Measurements from ENCODE around the gene PCLO.

DNA sequence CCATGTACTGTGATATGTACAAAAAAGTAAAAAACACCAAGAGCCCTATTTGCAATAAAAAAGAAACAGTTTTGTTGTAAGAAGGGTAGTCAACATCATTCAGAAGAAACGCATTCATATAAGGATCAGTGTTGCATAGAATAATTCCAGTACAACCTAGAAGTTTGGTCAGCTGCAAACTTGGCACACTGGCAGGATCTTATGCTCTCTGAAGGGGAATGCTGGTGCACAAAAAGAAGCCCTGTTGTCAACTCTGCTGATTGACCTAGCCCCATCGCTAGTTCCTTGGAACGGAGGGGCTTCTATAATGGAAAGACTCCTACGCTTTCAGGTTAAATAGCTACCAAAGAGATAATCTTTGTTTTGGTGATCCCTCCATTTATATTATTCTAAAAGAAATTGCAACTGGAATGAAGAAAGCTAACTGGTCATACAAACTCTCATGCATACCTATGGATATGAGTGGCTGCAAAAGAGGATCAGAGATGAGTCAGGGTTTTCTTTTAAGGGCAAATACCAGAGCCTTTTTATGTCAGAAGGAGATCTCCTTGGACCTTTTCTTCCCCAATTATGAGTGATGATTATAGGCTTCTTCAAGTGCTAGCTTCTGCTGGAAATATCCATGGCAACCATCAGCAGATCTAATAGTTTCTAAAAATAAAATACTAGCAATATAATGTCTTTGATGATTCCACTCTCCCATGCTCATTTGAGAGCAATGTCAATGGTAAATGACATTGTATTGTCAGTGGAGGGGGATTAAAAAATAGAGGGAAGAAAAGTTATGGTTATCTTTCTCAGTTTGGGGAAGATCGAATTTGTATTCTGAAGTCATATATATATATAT lies 406.8 kb downstream of the PCLO start:
- TF ChIP-seq CTCF (IDR thresholded peaks at IDR 0.05) (no peak), POLR2A (IDR thresholded peaks at IDR 0.05) (no peak)
